ENCODE data around the gene SRRM4. TPM values are rescaled to one million over a fixed set of nuclear protein-coding genes. Genes with fewer than 3 reads are reported as not detected.

The SRRM4 gene
- total RNA-seq, 4 donors from 2014 or later: under 0.01 to 0.14 (median 0.09) TPM; not detected in 1

DNA sequence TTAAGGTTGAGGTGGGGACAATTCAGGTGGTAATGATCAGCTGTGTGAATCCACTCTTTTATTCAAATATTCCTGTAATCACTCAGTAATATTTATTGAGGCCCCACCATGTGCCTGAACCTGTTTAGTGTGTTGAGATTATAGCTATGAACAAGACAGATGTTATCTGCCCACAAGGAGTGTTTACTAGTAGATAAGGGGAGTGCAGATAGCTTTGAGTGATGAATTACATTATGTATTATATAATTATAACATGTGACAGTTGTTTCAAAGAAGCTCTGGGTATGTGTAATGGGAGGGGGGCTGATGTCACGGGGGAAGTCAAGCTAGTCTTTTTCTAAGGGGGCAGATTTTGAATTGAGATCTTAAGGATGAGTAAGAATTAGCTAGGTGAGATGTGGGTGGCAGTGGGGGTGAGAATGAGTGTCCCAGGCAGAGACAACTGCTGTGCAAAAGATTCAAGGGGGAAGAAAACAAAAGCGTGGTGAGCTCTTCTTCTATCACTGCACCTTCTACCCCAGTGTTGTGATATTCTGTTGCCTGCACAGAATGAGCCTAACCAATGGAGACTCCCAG, 21.3 kb upstream of the SRRM4 start:
- no peaks in the 10 kb centered on the region for H3K36me3 ChIP-seq
- H3K27ac ChIP-seq: no peak overlapping the region
- DNase-seq: no peak
- no peak overlapping the region for H3K4me3 ChIP-seq
- intact Hi-C loops (cut with DNase I; ENCODE audit: low total_unique reads): loop anchor here (10.0 kb wide), 1 partner anchor 515 kb away; no protein-coding TSS in a partner anchor
- no peaks in the 10 kb centered on the region for H3K9me3 ChIP-seq
- H3K27me3 ChIP-seq: no peaks in the 10 kb centered on the region
- TF ChIP-seq CTCF (IDR thresholded peaks at IDR 0.05) (no peak), POLR2A (IDR thresholded peaks at IDR 0.05) (no peak)
- no peaks in the 10 kb centered on the region for H3K4me1 ChIP-seq

DNA sequence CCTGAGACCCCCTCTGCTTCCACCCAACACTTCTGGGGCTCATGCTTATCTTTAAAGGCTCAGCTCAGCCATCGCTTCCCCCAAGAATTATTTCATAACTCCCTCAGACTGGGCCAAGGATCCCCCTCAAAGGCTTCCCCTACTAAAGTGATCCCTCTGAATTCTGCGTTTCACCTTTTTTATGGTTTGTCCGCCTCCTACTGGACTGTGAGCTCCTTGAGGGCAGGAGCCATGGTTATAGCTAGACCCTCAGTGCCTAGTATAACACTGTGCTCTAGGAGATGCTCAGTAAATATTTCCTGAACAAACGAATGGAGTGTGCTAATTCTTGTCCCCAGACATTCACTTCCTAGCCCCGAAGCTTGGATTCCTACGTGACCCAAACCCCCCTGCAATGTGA, 20.5 kb upstream of the SRRM4 start:
- Histone ChIP-seq H3K4me1 (no peaks in the 10 kb centered on the region), H3K36me3 (no peaks in the 10 kb centered on the region), H3K27ac (no peak overlapping the region), H3K27me3 (no peaks in the 10 kb centered on the region), H3K9me3 (no peaks in the 10 kb centered on the region), H3K4me3 (no peak overlapping the region)
- no peak for TF ChIP-seq CTCF (IDR thresholded peaks at IDR 0.05)
- TF ChIP-seq POLR2A (IDR thresholded peaks at IDR 0.05): no peak
- no peak for DNase-seq
- intact Hi-C loops (cut with DNase I; ENCODE audit: low total_unique reads): no loop called here

DNA sequence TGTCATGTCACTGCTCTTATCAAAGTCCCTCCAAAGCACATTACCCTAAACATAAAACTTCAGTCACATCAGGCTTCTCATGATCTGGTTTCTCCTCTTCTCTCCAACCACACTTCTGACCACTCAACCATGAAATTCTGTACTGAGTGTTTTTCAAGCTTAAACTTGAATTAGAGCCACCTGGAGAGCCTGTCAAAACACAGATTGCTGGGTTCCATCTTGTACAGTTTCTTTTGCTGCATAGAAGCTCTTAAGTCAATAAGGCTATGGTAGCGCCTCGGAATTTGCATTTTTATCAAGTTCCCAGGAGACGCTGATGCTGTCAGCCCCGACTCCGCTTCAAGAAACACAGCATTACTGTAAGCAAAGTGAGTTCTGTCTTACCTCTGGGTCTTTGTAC, 16.4 kb upstream of the SRRM4 start:
- Histone ChIP-seq H3K36me3 (no peaks in the 10 kb centered on the region), H3K27ac (no peak overlapping the region), H3K9me3 (no peaks in the 10 kb centered on the region), H3K4me1 (no peaks in the 10 kb centered on the region), H3K4me3 (no peak overlapping the region), H3K27me3 (no peaks in the 10 kb centered on the region)
- intact Hi-C loops (cut with DNase I; ENCODE audit: low total_unique reads): no loop called here
- no peak for DNase-seq
- no peak for TF ChIP-seq CTCF (IDR thresholded peaks at IDR 0.05)
- TF ChIP-seq POLR2A (IDR thresholded peaks at IDR 0.05): no peak

DNA sequence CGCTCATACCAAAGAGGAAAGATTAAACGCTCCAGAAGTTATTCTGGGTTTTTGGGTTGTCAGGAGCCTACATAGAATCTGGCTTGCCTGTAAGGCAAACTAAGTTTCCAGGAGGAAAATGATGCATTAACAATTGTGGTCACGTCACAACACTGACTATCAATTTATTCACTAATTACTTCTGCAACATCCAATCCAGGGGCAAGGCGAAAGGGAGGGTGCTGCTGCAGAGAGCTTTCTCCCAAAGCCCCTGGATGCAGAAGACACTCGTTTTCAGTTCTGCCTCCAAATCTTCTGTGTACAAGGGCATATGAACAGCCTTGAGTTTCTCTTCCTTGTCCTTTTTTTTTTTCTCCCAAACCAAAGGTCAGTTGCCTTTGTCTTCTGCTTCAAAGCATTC, 10.5 kb upstream of the SRRM4 start:
- no peaks in the 10 kb centered on the region for H3K4me1 ChIP-seq

DNA sequence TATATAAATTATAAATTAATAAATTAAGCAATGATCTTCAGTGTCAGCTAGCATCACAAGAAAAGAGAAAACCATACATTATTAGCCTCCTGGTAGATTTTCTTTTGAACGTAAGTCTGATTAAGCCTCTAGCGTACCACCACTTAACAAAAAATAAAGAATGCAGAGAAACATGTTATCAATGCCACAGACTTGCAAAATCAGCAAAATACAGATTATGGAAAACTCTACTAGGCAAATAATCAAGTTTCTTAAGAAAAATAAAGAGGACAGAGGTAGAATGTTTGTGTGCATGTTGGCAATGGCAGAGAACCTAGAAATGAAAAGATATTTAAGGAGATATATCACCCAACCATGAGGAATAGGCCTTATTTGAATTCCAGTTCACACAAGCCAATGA, 8.4 kb upstream of the SRRM4 start:
- no peaks in the 10 kb centered on the region for H3K36me3 ChIP-seq
- intact Hi-C loops (cut with DNase I; ENCODE audit: low total_unique reads): no loop called here
- TF ChIP-seq POLR2A (IDR thresholded peaks at IDR 0.05): no peak
- no peak for TF ChIP-seq CTCF (IDR thresholded peaks at IDR 0.05)
- H3K4me1 ChIP-seq: no peaks in the 10 kb centered on the region
- no peak for DNase-seq
- no peak overlapping the region for H3K27ac ChIP-seq
- H3K9me3 ChIP-seq: no peaks in the 10 kb centered on the region
- no peaks in the 10 kb centered on the region for H3K27me3 ChIP-seq
- H3K4me3 ChIP-seq: no peak overlapping the region

More for the DNA sequence above, 10.5 kb upstream of the SRRM4 start:
- TF ChIP-seq CTCF (IDR thresholded peaks at IDR 0.05): no peak
- no peak for TF ChIP-seq POLR2A (IDR thresholded peaks at IDR 0.05)
- DNase-seq: no peak
- no peaks in the 10 kb centered on the region for H3K9me3 ChIP-seq
- H3K4me3 ChIP-seq: no peak overlapping the region
- H3K27ac ChIP-seq: no peak overlapping the region
- intact Hi-C loops (cut with DNase I; ENCODE audit: low total_unique reads): no loop called here
- no peaks in the 10 kb centered on the region for H3K36me3 ChIP-seq
- no peaks in the 10 kb centered on the region for H3K27me3 ChIP-seq

All from uterus (tissue), 4 donors.